ENCODE measurements around the gene DRD3.

DRD3 gene

DNA sequence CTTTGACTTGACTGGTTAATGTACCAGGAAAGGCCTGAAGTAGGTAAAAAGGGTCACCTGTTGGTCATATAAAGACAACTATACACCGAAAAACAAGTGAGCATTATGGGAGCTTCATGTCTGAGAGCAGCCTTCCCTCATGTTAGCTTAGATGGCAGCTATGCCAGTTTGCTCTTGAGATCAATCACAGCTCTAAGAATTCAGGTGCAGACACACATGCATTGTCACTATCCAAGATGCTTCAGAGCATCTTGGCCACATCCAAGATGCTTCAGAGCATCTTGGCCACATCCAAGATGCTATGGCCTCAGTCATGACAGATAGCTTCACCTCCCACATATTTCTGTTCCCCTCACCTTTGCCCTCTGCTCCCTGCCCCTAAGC is 43.0 kb upstream of the DRD3 start:
- Histone ChIP-seq H3K27me3 (ENCODE audit: insufficient read depth, low read depth) (no peaks in the 10 kb centered on the region), H3K36me3 (ENCODE audit: insufficient read depth) (no peaks in the 10 kb centered on the region), H3K9ac (no peak overlapping the region), H3K4me3 (IDR thresholded peaks at IDR 0.05; ENCODE audit: insufficient read depth, low read depth, low read length) (no peak overlapping the region), H2AFZ (ENCODE audit: low read depth) (no peak overlapping the region), H3K4me1 (ENCODE audit: low read depth, poor library complexity, severe bottlenecking) (no peaks in the 10 kb centered on the region), H3K27ac (no peak overlapping the region), H3K79me2 (ENCODE audit: insufficient read depth, low read depth) (no peaks in the 10 kb centered on the region), H3K4me2 (no peak overlapping the region), H4K20me1 (ENCODE audit: insufficient read depth) (no peaks in the 10 kb centered on the region)
- no peak for TF ChIP-seq CTCF (conservative IDR thresholded peaks at IDR 0.05; ENCODE audit: low read depth, low read length)

DNA sequence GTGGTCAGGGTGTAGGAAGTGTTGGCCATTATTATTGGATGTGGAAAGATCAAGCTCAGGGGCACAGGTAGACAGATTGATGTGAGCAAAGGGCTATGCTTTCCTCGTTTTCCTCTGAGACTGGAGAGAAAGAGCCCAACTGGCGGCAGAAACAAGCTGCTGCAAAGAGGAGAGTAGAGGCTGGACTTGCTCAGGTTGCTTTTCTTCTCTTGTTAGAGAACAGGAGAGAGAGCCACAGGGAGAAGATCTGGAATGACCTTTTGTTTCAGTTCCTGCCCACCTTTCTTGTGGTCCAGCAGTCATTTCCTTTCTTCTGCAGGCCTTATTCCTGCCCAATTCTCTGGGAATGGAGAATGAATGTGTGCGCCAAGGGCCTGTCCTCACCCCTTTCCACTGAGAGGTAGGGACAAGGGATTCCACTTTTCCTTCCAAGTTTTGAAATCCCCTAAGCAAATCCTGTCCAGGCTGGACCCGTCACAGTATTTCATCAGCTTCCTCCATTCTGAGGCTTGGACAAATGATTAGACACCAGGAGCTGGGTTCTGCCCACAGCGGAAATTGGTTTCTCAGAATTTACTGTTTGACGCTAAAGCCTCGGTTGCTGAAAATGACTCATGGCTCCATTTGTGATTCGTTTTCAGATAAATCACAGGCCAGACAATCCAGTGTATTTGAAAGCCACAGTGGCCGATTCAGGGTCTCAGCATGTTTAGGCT is 42.5 kb upstream of the DRD3 start:
- H3K4me2 ChIP-seq: no peak overlapping the region
- H3K4me3 ChIP-seq (IDR thresholded peaks at IDR 0.05; ENCODE audit: insufficient read depth, low read depth, low read length): no peak overlapping the region
- no peaks in the 10 kb centered on the region for H3K27me3 ChIP-seq (ENCODE audit: insufficient read depth, low read depth)
- H3K79me2 ChIP-seq (ENCODE audit: insufficient read depth, low read depth): no peaks in the 10 kb centered on the region
- no peak overlapping the region for H3K27ac ChIP-seq
- H2AFZ ChIP-seq (ENCODE audit: low read depth): no peak overlapping the region
- H3K4me1 ChIP-seq (ENCODE audit: low read depth, poor library complexity, severe bottlenecking): no peaks in the 10 kb centered on the region
- H3K36me3 ChIP-seq (ENCODE audit: insufficient read depth): no peaks in the 10 kb centered on the region
- no peaks in the 10 kb centered on the region for H4K20me1 ChIP-seq (ENCODE audit: insufficient read depth)
- TF ChIP-seq CTCF (conservative IDR thresholded peaks at IDR 0.05; ENCODE audit: low read depth, low read length): no peak
- no peak overlapping the region for H3K9ac ChIP-seq

DNA sequence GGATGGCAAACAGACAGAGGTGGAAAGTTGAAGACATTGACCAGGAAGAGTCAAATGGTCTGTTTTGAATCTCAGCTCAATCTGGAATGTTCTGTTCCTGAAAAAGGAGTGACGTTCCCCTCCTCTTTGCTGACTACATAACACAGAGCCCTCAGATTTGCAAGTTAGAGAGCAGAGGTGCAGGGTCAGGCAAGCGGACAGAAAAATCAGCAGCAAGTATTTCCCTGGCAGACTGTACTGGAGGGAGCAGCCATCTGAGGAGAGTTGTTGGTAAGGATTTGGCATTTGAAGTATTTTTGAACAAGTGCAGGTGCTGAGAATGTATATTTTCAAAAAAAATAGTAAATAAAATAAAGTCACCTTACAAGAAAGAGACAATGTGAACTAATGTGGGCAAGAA is 40.9 kb upstream of the DRD3 start:
- no peak overlapping the region for H3K4me2 ChIP-seq
- H3K27me3 ChIP-seq (ENCODE audit: insufficient read depth, low read depth): no peaks in the 10 kb centered on the region
- H4K20me1 ChIP-seq (ENCODE audit: insufficient read depth): no peaks in the 10 kb centered on the region
- no peak overlapping the region for H3K4me3 ChIP-seq (IDR thresholded peaks at IDR 0.05; ENCODE audit: insufficient read depth, low read depth, low read length)
- no peaks in the 10 kb centered on the region for H3K4me1 ChIP-seq (ENCODE audit: low read depth, poor library complexity, severe bottlenecking)
- H3K27ac ChIP-seq: no peak overlapping the region
- no peak overlapping the region for H2AFZ ChIP-seq (ENCODE audit: low read depth)
- TF ChIP-seq CTCF (conservative IDR thresholded peaks at IDR 0.05; ENCODE audit: low read depth, low read length): no peak
- no peaks in the 10 kb centered on the region for H3K36me3 ChIP-seq (ENCODE audit: insufficient read depth)
- H3K9ac ChIP-seq: no peak overlapping the region
- H3K79me2 ChIP-seq (ENCODE audit: insufficient read depth, low read depth): no peaks in the 10 kb centered on the region

DNA sequence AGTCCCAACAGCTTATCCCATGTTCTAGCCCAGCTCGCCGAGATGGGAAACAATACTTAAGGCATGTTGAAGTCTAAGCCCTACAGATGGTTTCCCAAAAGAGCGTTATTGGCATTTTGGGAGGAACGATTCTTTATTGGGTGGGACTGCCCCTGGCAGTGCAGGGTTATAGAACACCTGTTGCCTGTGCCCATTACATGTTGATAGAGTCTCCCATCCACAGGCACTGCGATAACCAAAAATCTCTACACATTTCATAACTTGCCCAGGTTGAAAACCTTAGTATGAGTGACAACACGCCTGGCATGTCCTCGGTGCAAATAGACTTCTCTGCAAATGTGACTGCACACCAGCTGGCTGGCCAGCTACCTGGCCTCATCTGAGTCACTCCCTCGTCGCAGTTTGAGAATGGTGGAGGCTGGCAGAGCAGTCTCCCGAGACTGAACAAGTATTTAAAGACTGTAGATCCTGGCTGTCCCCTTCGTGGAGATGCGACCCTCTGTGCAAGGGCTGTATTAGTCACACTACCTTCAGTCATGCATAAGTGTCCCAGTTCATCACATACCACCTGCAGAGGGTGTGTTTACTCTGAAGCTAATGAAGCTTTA is 39.8 kb upstream of the DRD3 start:
- TF ChIP-seq CTCF (conservative IDR thresholded peaks at IDR 0.05; ENCODE audit: low read depth, low read length): no peak
- Histone ChIP-seq H3K4me3 (IDR thresholded peaks at IDR 0.05; ENCODE audit: insufficient read depth, low read depth, low read length) (no peak overlapping the region), H2AFZ (ENCODE audit: low read depth) (no peak overlapping the region)

More for the DNA sequence above, 39.8 kb upstream of the DRD3 start:
- Histone ChIP-seq H4K20me1 (ENCODE audit: insufficient read depth) (no peaks in the 10 kb centered on the region), H3K79me2 (ENCODE audit: insufficient read depth, low read depth) (no peaks in the 10 kb centered on the region), H3K27ac (no peak overlapping the region), H3K4me1 (ENCODE audit: low read depth, poor library complexity, severe bottlenecking) (no peaks in the 10 kb centered on the region), H3K4me2 (no peak overlapping the region), H3K9ac (no peak overlapping the region), H3K27me3 (ENCODE audit: insufficient read depth, low read depth) (no peaks in the 10 kb centered on the region), H3K36me3 (ENCODE audit: insufficient read depth) (no peaks in the 10 kb centered on the region)

Measured in KMS-11 (cell line).